NCI-H2227 treated with DMSO at 0.1 percent for 48 hours (cell line): Measurements from ENCODE around the gene PLOD3.
"Not testable (repeated sequence)": the region's sequence is repeated elsewhere in the genome, so short reads cannot be mapped to it uniquely, and the experiment has no call there.

Experiments used
- DNase-seq: peaks from one replicate; lab custom pipeline; 2025; lab: John Stamatoyannopoulos, UW

The PLOD3 gene

GRCh38 chr7:101212014-101212413 lies 5.4 kb downstream of the PLOD3 start:
- no peak for DNase-seq

DNA sequence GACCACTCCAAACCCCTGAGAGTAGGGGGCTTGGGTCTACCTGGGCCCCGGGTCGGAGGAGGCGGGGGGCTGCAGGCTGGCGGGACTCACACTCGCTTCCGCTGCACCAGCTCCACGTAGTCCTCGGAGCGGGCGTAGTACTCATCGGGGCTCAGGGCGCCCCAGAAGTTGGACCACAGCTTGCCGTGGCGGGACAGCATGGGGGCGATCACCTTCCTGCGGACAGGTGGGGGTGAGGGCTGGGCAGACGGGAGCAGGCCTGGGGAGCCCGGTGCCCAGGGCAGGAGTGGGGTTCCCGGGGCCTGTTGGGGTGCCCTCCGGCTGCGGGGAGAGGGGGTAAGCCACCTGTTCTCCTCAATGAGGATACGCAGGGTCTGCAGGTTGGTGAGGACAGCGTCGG lies 5.9 kb downstream of the PLOD3 start:
- DNase-seq: no peak

DNA sequence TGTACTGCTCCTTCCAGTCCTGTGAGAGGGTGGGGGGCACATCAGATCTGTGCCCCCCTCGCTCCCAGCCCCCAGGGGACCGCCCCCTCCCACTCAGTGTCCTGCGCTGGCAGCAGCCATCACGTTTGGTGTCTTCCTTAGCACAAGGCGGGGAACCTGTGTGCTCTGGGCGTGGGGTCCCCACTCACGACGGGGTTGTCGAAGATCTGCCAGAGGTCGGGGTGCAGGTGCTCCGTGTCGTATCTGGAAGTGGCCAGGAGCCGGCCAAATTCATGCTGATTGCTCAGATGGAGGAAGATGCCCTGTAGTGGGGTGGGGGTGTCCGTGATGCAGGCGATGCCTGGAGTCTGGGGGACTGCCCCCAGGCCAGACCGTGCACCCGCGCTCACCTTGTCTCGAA lies 7.2 kb downstream of the PLOD3 start:
- DNase-seq: no peak

- no peak for DNase-seq
Observed at GRCh38 chr7:101208794-101209193, 8.6 kb downstream of the PLOD3 start.

DNA sequence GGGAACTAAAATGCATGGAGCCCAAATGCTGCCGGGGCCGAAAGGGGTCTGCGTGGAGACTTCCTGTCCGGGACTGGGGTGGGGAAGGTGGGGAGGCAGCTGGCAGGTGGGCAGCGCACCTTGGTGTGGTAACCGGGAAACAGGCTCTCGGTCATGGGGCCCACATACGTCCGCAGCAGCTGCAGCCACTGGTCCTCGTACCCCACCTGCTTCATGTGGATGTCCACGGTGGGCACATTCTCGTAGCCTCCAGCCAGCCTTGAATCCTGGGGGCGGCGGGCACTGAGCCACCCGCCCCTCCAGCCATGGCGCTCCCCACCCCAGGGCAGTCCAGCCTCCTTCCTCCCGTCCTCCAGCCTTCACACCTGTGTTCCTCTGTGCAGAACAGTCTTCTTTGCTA lies 9.9 kb downstream of the PLOD3 start:
- no peak for DNase-seq

DNA sequence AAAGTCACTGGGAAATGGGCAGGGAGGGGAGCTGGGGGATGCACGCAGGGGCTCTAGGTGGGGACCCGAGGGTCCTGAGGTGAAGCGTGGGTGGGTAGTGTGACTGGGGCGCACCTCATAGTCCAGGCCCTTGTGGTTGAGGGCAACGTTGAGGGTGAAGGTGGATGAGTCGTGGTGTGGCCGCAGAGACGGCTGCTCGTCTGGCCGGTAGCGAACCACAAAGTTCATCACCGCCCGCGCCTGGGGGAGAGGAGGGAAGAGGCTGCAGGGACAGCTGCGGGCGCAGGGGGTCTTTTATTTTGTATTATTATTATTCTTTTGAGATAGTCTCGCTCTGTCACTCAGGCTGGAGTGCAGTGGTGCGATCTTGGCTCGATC lies 10.7 kb downstream of the PLOD3 start:
- no peak for DNase-seq

DNA sequence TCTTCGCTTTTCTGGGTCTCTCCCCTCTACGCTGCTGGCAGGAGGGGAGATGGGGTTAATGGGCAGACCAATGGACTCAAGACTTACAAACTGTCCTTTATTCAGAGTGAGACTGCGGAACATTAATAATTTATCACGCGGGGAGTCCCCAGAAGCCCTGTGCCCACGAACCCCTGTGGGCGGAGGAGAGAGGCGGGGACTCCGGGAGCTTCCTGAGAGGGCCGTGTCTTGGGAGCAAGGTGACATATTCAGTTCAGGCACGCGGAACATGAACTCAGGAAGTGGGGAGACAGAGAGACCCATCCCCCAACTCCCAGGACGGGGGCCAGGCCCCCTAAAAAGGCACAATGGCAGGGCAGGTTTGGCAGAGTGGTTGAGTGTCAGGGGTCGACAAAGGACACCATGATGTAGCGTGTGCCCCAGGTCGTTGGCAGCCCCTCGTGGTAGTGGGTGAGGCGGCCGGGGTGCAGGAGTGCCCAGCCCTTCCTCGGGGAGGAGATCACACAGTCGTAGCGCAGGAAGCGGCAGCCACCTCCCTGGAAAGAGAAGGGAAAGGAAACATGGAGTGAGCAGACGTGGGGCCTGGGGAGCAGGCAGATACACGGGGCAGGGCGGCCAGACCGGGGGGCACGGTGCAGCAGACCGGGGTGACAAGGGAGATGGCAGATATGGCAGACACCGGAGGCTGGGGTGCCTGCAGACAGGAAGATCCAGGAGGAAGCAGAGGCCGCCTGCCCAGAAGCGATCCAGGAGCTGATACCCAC lies 11.3 kb downstream of the PLOD3 start:
- DNase-seq: no peak

GRCh38 chr7:101203740-101204738 lies 13.3 kb downstream of the PLOD3 start:
- not testable (repeated sequence) for DNase-seq

DNA sequence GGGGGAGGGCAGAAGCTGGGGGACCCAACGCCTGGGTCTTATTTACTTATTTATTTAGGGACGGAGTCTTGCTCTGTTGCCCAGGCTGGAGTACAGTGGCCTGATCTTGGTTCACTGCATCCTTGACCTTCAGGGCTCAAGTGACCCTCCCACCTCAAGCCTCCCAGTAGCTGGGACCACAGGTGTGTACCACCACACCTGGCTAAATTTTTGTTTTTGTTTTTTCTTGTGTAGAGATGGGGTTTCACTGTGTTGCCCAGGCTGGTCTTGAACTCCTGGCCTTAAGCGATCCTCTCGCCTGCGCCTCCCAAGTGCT lies 14.8 kb downstream of the PLOD3 start:
- DNase-seq: no peak

GRCh38 chr7:101201695-101202602 lies 15.4 kb downstream of the PLOD3 start:
- no peak for DNase-seq

DNA sequence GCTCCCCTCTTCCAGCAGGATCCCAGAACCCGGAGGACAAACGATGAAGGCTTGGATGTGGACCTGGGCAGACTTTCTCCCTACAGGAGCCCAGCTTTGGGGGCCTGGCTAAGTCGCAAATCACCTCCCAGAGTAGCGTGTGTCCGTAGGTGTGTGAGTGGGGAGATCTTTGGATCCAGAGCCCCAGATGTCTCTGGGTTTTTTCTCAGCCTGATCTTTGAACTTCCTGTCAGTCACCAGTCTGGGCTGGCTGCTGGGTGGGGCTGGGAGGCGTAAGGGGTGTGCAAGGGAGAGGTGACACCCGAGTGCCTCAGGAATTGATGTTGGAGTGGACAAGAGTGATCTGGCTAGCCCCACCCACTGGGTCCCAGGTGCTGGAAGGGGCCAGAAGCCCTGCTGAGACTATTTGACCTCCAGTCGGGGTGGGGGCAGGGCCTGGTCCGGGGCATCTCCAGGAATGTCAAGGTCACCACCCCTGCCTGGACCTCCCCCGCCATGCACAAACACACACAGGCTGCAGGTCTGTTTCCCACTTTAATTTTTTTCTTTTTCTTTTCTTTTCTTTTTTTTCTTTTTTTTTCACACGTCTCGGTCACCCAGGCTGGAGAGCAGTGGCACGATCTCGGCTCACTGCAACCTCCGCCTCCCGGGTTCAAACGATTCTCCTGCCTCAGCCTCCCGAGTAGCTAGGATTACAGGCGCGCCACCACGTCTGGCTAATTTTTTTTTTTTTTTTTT lies 16.4 kb downstream of the PLOD3 start, which contains the start of gene MOGAT3:
MOGAT3 (minus strand) TSS at position 175 of the 738 bp plus-strand sequence. CDS start 182 bp downstream, outside the sequence.
- no peak for DNase-seq

- DNase-seq: no peak
Observed at GRCh38 chr7:101200504-101200861, 16.9 kb downstream of the PLOD3 start.

GRCh38 chr7:101199522-101199921 lies 17.9 kb downstream of the PLOD3 start:
- DNase-seq: not testable (repeated sequence)

DNA sequence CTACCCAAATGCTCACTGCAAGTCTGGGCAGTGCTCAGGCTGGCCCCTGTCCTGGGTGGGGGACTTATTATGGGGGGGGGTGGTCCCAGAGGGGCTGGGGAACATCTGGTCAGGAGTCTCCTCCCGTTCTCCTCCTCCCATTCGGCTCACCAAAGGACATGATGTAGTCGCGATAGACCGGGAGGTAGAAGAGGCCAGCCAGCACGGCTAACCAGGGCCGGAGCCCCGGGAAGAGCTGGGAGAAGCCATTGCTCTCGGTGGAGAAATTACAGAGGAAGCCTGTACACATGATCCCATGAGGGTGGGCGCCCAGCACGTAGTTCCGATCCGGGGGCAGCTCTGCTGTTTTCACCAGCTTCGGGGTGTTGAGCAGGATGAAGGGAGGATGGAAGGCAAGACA lies 18.9 kb downstream of the PLOD3 start:
- no peak for DNase-seq

GRCh38 chr7:101197991-101198390 lies 19.4 kb downstream of the PLOD3 start:
- DNase-seq: no peak

GRCh38 chr7:101195884-101196283 lies 21.5 kb downstream of the PLOD3 start:
- DNase-seq: no peak

DNA sequence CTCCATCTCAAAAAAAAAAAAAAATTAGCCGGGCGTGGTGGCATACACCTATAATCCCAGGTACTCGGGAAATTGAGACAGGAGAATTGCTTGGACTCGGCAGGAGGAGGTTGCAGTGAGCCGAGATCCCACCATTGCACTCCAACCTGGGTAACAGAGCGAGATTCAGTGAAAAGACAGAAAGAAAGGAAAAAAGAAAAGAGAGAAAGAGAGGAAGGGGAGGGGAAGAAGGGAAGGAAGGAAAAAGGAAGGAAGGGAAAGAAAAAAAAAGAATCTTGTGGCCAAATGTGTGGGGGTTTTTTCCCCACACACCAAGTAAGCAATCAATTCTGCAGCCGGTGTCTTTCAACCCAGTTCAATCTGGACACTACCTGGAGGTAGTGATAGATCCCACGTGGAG lies 28.3 kb downstream of the PLOD3 start:
- DNase-seq: no peak

DNA sequence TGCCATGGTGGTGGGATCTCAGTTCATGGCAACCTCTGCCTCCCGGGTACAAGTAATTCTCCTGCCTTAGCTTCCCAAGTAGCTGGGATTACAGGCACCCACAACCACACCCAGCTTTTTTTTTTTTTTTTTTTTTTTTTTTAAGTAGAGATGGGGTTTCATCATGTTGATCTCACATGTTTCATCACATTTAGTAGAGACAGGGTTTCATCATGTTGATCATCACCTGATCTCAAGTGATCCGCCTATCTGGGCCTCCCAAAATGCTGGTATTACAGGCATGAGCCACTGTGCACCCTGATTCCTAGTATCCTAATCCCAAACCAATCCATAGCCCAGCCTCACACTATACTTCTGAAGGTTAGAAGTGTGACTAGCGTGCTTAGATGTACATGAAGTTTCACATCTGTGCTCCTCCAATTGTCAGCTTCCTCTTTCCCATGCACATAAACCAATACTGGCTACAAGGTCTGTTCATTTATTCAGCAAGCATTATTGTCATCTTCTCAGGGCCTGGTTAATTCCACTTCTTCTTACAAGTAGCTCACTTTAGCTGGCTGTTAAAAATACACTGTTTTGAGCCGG lies 30.4 kb downstream of the PLOD3 start:
- no peak for DNase-seq

DNA sequence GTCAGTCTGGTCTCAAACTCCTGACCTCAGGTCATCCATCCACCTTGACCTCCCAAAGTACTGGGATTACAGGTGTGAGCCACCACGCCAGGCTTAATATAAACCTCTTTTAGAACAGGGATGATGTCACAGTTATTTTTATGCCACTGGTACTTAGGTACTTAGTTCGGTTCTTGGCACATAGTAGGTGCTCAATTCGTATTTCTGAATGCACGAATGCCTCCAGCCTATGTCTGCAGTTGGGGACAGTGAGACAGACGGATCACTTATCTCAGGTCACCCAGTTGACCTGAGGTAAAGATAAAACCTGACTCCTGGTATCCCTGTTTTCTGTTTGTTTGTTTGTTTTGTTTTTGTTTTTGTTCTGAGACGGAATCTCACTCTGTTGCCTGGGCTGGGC lies 31.2 kb downstream of the PLOD3 start:
- DNase-seq: no peak

- no peak for DNase-seq
Observed at GRCh38 chr7:101185258-101185839, 32.0 kb downstream of the PLOD3 start.
